K562 (cell line): Measurements from ENCODE around the gene SAP25. TPM values are rescaled to one million over a fixed set of nuclear protein-coding genes. Genes with fewer than 3 reads are reported as not detected.

Source experiments
- C11orf30 ChIP-seq: fragments of 450-650 bp; IDR thresholded peaks from 2 replicates; pipeline ENCODE4 v1.6.1; 2016; ENCODE audit warnings: low read depth, mild to moderate bottlenecking
- CHD1 ChIP-seq: fragments of 200-600 bp; sonication (generic); IDR thresholded peaks from one replicate; pipeline ENCODE4 v1.6.1; 2012; ENCODE audit warnings: mild to moderate bottlenecking, moderate library complexity, low read length, inconsistent platforms
- IRF1 ChIP-seq: sonication (generic); formaldehyde crosslinking; IDR thresholded peaks from 2 replicates; pipeline ENCODE4 v1.8.0; 2022; ENCODE audit warnings: missing genetic modification reagents, mild to moderate bottlenecking, borderline replicate concordance
- KDM1A ChIP-seq, 2 experiments: fragments of 450-650 bp; IDR thresholded peaks; 2 replicates each; pipeline ENCODE4 v1.6.1; 2016; ENCODE audit warnings: mild to moderate bottlenecking in 2 of 2
- NEUROD1 ChIP-seq: fragments of 150-350 bp; IDR thresholded peaks from 2 replicates; pipeline ENCODE4 v1.6.1; 2014; ENCODE audit warnings: borderline replicate concordance, low read length, low read depth; ENCODE audit not compliant: partially characterized antibody
- NR1H2 ChIP-seq: sonication (generic); formaldehyde crosslinking; IDR thresholded peaks from 2 replicates; pipeline ENCODE4 v1.4.0; 2020; ENCODE audit warnings: mild to moderate bottlenecking, missing genetic modification reagents
- ZBTB2 ChIP-seq: fragments of 450-650 bp; IDR thresholded peaks from 2 replicates; pipeline ENCODE4 v1.6.1; 2016; ENCODE audit warnings: antibody characterized with exemption
- ZFP30 ChIP-seq: fragments of 250-450 bp; sonication (Bioruptor Pico); IDR thresholded peaks from 2 replicates; pipeline ENCODE4 v1.8.0; 2022; ENCODE audit warnings: moderate library complexity, mild to moderate bottlenecking, inconsistent platforms, borderline replicate concordance
- ZFP36 ChIP-seq: fragments of 150-350 bp; IDR thresholded peaks from 2 replicates; pipeline ENCODE4 v1.6.1; 2018; ENCODE audit warnings: low read length, low read depth; ENCODE audit not compliant: partially characterized antibody
- ZNF395 ChIP-seq: fragments of 200-800 bp; sonication (Bioruptor generic); IDR thresholded peaks from 2 replicates; pipeline ENCODE4 v1.6.1; 2017; ENCODE audit warnings: missing genetic modification characterization, missing compliant biosample characterization
- polyA plus RNA-seq, 8 experiments: library from polyadenylated mRNA; depleted of rRNA in 4 of 8; stranded (reverse) in 5 of 8; unstranded in 3 of 8; fragments of >200 nt; fragmentation: Nextera tagmentation in 2 of 8; fragmentation: Illumina TruSeq in 1 of 8; extraction: Ambion mirVana in 2 of 8; extraction: Trizol in 1 of 8; gene quantifications; 2 replicates each; pipeline versions ENCODE4 v1.2.1 to v1.2.3, GENCODE V29; 2011 to 2014; ENCODE audit warnings: inconsistent platforms in 1 of 8, missing spikeins in 1 of 8
- total RNA-seq, 7 experiments: library from RNA; depleted of rRNA in 6 of 7; stranded (reverse); fragments of >200 nt in 6 of 7; fragmentation: Illumina TruSeq in 2 of 7; extraction: Trizol in 2 of 7; gene quantifications; 2 replicates each; pipeline versions ENCODE4 v1.2.1 to v1.2.3, GENCODE V29; 2011 to 2021; ENCODE audit warnings: low replicate concordance in 1 of 7
- TF ChIP-seq, protein P1 (sequence below): fragments of 250-450 bp; sonication (Bioruptor Pico); IDR thresholded peaks from 2 replicates; pipeline ENCODE4 v1.4.0; 2020
- TF ChIP-seq, protein P2 (sequence below): fragments of 250-450 bp; sonication (Bioruptor Pico); IDR thresholded peaks from 2 replicates; pipeline ENCODE4 v1.5.0; 2021; ENCODE audit warnings: mild to moderate bottlenecking, moderate library complexity

Gene SAP25
- total and polyA plus RNA-seq, 9 of the 15 experiments (the other 6 are each of a cell fraction or from before 2014, with no cell fraction given), result 0.13 to 5.3 (median 0.78) TPM; not detected in 1

- no peak for TF ChIP-seq IRF1
- TF ChIP-seq ZBTB2, result no peak
- no peak for TF ChIP-seq NEUROD1
- no peak for TF ChIP-seq ZFP36
- TF ChIP-seq, protein P1, sequence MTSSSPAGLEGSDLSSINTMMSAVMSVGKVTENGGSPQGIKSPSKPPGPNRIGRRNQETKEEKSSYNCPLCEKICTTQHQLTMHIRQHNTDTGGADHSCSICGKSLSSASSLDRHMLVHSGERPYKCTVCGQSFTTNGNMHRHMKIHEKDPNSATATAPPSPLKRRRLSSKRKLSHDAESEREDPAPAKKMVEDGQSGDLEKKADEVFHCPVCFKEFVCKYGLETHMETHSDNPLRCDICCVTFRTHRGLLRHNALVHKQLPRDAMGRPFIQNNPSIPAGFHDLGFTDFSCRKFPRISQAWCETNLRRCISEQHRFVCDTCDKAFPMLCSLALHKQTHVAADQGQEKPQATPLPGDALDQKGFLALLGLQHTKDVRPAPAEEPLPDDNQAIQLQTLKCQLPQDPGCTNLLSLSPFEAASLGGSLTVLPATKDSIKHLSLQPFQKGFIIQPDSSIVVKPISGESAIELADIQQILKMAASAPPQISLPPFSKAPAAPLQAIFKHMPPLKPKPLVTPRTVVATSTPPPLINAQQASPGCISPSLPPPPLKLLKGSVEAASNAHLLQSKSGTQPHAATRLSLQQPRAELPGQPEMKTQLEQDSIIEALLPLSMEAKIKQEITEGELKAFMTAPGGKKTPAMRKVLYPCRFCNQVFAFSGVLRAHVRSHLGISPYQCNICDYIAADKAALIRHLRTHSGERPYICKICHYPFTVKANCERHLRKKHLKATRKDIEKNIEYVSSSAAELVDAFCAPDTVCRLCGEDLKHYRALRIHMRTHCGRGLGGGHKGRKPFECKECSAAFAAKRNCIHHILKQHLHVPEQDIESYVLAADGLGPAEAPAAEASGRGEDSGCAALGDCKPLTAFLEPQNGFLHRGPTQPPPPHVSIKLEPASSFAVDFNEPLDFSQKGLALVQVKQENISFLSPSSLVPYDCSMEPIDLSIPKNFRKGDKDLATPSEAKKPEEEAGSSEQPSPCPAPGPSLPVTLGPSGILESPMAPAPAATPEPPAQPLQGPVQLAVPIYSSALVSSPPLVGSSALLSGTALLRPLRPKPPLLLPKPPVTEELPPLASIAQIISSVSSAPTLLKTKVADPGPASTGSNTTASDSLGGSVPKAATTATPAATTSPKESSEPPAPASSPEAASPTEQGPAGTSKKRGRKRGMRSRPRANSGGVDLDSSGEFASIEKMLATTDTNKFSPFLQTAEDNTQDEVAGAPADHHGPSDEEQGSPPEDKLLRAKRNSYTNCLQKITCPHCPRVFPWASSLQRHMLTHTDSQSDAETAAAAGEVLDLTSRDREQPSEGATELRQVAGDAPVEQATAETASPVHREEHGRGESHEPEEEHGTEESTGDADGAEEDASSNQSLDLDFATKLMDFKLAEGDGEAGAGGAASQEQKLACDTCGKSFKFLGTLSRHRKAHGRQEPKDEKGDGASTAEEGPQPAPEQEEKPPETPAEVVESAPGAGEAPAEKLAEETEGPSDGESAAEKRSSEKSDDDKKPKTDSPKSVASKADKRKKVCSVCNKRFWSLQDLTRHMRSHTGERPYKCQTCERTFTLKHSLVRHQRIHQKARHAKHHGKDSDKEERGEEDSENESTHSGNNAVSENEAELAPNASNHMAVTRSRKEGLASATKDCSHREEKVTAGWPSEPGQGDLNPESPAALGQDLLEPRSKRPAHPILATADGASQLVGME, result 0 out of 2 replicates have a peak, but pooled peaks have one; percentile 16
- TF ChIP-seq CHD1, result no peak
- peak; percentile 34; the same call in 1 of the 2 replicates for TF ChIP-seq ZNF395
- no peak for TF ChIP-seq C11orf30
- no peak for TF ChIP-seq ZFP30 (CRISPR knock-in tag)
- peak in 1 of 2 experiments; percentile 62; a peak in 3 of 4 replicates for TF ChIP-seq KDM1A (IDR thresholded peaks at IDR 0.05)
- TF ChIP-seq NR1H2 (CRISPR knock-in tag), result no peak
- TF ChIP-seq, protein P2, sequence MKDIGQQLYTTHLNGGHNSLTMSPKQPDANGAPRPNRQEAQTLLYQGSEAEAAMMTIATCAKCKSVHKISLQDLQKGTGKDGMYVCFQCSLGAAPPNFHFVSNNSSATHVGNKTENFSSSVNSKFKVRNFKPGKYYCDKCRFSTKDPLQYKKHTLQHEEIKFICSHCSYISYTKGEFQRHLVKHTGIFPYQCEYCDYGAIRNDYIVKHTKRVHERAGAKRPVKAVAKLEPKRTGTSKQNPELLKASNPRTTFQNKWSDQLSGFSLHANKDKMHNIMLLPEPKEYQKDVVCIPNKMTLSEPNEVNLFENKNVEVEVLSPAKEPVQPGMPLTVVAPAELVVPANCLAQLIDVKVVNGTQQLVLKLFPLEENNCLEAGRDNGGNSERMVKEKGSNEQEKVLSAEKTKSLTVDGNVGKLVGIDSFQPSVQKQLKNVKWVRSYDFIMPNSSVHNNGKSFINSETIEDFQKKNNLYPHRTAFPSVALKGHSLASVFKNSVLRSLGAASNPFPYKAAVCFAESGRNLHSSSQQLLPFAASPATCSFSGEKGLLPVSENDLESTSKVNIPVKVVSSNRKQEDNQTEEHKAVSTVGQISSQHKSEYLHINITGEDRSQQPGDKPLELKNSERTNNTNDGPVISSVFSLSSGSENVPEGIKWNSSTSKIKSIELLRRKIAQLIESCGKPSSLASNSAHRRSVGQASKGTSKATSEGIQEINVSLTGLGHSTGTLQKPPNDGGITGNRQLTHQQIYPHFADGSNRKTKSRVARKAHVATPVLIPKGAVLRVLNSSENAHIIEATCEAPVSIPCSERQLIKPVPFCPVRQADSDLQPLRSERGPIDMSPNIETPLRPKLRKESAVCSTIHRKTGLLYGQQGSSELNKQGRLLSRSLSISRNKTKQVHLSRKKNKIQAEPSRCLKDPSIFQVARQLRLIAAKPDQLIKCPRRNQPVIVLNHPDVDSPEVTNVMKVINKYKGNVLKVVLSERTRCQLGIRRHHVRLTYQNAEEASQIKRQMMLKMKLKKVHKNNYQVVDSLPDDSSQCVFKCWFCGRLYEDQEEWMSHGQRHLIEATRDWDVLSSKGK (CRISPR knock-in tag), result no peak
Observed at GRCh38 chr7:100604976-100605911, 31.5 kb upstream of the SAP25 start (continued).
